Measurements from ENCODE around the gene RALGAPA1. TPM values are rescaled to one million over a fixed set of nuclear protein-coding genes. Genes with fewer than 3 reads are reported as not detected.
"Not testable (repeated sequence)": the region's sequence is repeated elsewhere in the genome, so short reads cannot be mapped to it uniquely, and the experiment has no call there.

Gene RALGAPA1
- total and polyA plus RNA-seq, 2 donors from 2014 or later: 13.3 to 78.7 TPM

DNA sequence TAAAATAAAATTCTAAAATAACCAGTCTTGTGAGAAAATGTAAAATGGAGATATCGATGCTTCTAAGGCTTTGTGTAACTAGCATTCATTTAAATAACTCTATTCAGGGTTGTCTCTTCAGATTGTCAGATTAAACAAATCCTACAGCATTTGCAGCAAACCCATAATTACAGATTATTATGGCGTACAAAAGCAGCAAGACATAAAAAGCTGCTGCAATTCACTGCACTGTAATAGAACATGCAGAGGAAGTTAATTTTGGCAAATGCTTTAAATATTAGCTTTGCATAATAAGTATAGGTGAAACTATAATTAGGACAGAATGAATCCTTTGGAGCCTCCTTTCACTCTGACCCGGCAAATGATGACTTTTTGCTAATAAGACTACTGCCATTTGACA lies 176.8 kb downstream of the RALGAPA1 start:
- H3K4me1 ChIP-seq (ENCODE audit: control insufficient read depth in 2 of 3, insufficient read depth in 2 of 3, low read depth in 1 of 3, low read length in 3 of 3): no peaks in the 10 kb centered on the region
- intact Hi-C loops (cut with DNase I): no loop called here
- H3K9me3 ChIP-seq (ENCODE audit: control insufficient read depth in 2 of 3, insufficient read depth in 1 of 3, low read length in 3 of 3): no peaks in the 10 kb centered on the region
- H3K4me3 ChIP-seq (ENCODE audit: low read length in 3 of 3): no peak overlapping the region
- no peaks in the 10 kb centered on the region for H3K27me3 ChIP-seq (ENCODE audit: control insufficient read depth, insufficient read depth, low read length)
- DNase-seq (no peak), FAIRE-seq (no peak)
- no peaks in the 10 kb centered on the region for H3K36me3 ChIP-seq (ENCODE audit: control insufficient read depth in 2 of 3, insufficient read depth in 3 of 3, low read length in 3 of 3)
- no peak overlapping the region for H3K27ac ChIP-seq (ENCODE audit: low read depth in 2 of 2, low read length in 2 of 2)
- TF ChIP-seq, protein P1, sequence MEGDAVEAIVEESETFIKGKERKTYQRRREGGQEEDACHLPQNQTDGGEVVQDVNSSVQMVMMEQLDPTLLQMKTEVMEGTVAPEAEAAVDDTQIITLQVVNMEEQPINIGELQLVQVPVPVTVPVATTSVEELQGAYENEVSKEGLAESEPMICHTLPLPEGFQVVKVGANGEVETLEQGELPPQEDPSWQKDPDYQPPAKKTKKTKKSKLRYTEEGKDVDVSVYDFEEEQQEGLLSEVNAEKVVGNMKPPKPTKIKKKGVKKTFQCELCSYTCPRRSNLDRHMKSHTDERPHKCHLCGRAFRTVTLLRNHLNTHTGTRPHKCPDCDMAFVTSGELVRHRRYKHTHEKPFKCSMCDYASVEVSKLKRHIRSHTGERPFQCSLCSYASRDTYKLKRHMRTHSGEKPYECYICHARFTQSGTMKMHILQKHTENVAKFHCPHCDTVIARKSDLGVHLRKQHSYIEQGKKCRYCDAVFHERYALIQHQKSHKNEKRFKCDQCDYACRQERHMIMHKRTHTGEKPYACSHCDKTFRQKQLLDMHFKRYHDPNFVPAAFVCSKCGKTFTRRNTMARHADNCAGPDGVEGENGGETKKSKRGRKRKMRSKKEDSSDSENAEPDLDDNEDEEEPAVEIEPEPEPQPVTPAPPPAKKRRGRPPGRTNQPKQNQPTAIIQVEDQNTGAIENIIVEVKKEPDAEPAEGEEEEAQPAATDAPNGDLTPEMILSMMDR (IDR thresholded peaks at IDR 0.05; ENCODE audit: borderline replicate concordance, extremely low read depth, insufficient read depth): no peak
- H3K9ac ChIP-seq (ENCODE audit: low read length in 3 of 3): no peak overlapping the region

DNA sequence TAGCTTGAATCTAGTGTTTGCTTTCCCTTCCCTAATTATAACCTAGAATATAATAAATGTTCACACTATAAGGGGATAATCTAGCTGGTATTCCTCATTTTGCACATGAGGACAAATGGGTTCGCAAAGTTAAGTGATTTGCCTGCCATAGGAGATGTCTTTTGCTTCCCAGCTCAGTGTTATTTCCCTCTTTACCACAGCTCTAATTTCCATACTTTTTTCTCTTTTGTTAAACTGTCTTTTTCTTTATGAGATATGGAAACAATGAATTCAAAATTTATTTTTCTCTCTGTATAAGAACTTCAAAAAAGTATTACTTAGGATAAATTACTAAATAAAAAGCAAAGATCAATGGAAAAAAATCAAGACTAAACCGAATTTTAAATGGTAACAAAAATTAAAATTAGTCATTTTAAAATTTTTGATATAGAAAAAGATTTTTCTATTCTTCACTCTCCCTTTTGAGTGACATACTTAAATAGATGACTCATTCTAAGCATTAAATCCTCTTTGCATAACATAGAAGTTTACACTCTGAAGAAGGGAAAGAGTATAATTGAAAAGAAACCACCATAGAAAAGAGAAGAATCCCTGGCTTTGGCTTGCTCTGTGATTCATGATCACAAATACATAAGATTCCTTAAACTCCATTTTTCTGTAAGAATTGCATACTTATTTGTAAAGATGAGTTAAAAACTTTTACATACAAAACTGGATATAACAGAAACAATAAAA lies 177.9 kb downstream of the RALGAPA1 start:
- Histone ChIP-seq H3K4me3 (ENCODE audit: low read length in 3 of 3) (no peak overlapping the region), H3K9me3 (ENCODE audit: control insufficient read depth in 2 of 3, insufficient read depth in 1 of 3, low read length in 3 of 3) (no peaks in the 10 kb centered on the region), H3K27ac (ENCODE audit: low read depth in 2 of 2, low read length in 2 of 2) (no peak overlapping the region), H3K9ac (ENCODE audit: low read length in 3 of 3) (no peak overlapping the region), H3K36me3 (ENCODE audit: control insufficient read depth in 2 of 3, insufficient read depth in 3 of 3, low read length in 3 of 3) (no peaks in the 10 kb centered on the region), H3K27me3 (ENCODE audit: control insufficient read depth, insufficient read depth, low read length) (no peaks in the 10 kb centered on the region), H3K4me1 (ENCODE audit: control insufficient read depth in 2 of 3, insufficient read depth in 2 of 3, low read depth in 1 of 3, low read length in 3 of 3) (no peaks in the 10 kb centered on the region)
- intact Hi-C loops (cut with DNase I): no loop called here
- peak; percentile 55 for FAIRE-seq
- DNase-seq: no peak
- TF ChIP-seq, protein P1 (IDR thresholded peaks at IDR 0.05; ENCODE audit: borderline replicate concordance, extremely low read depth, insufficient read depth): no peak

DNA sequence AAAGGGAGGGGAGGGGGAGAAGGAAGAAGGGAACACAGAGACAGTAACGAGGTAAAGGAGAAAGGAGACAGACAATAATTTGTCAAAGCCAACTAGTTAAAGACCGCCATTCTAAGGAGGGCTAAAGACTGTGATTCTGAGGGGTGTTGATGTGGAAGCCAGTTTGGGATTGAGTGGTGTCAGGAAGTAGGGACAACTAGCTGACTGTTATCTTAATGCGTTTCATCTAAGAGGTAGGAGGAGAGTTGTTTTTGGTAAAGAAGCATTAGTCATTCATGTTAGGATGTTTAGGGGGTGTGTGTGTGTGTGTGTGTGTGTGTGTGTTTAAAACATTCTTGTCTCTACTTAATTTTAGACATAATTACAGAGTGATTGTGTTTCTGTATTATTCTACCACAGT lies 180.1 kb downstream of the RALGAPA1 start:
- intact Hi-C loops (cut with DNase I): no loop called here

DNA sequence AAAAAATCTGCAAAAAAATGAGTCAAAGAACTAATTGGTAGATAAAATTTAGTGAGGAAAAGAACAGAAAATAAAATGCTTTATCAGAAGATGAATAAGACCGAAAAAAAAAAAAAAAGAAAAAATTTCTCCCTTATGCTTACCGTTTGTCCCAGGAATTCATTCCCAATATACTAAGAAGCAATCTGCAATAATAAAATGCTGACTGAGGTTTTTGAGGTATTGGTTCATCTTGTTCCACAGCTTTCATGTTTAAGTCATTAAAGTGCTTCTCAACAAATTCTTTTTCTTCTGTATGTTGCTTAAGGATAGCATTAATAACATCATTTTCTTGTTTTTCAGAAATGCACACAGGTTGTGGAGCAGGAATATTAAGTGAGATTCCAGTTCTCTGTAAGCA lies 182.1 kb downstream of the RALGAPA1 start:
- H3K9ac ChIP-seq (ENCODE audit: low read length in 3 of 3); H3K9me3 ChIP-seq (ENCODE audit: control insufficient read depth in 2 of 3, insufficient read depth in 1 of 3, low read length in 3 of 3); H3K27me3 ChIP-seq (ENCODE audit: control insufficient read depth, insufficient read depth, low read length); DNase-seq; FAIRE-seq; H3K4me3 ChIP-seq (ENCODE audit: low read length in 3 of 3); intact Hi-C loops (cut with DNase I); H3K36me3 ChIP-seq (ENCODE audit: control insufficient read depth in 2 of 3, insufficient read depth in 3 of 3, low read length in 3 of 3); H3K4me1 ChIP-seq (ENCODE audit: control insufficient read depth in 2 of 3, insufficient read depth in 2 of 3, low read depth in 1 of 3, low read length in 3 of 3); H3K27ac ChIP-seq (ENCODE audit: low read depth in 2 of 2, low read length in 2 of 2): not testable (repeated sequence)

More for the DNA sequence above, 180.1 kb downstream of the RALGAPA1 start:
- FAIRE-seq (no peak), DNase-seq (no peak)
- Histone ChIP-seq H3K4me3 (ENCODE audit: low read length in 3 of 3) (no peak overlapping the region), H3K27ac (ENCODE audit: low read depth in 2 of 2, low read length in 2 of 2) (no peak overlapping the region), H3K9me3 (ENCODE audit: control insufficient read depth in 2 of 3, insufficient read depth in 1 of 3, low read length in 3 of 3) (no peaks in the 10 kb centered on the region), H3K36me3 (ENCODE audit: control insufficient read depth in 2 of 3, insufficient read depth in 3 of 3, low read length in 3 of 3) (no peaks in the 10 kb centered on the region), H3K4me1 (ENCODE audit: control insufficient read depth in 2 of 3, insufficient read depth in 2 of 3, low read depth in 1 of 3, low read length in 3 of 3) (no peaks in the 10 kb centered on the region), H3K9ac (ENCODE audit: low read length in 3 of 3) (no peak overlapping the region), H3K27me3 (ENCODE audit: control insufficient read depth, insufficient read depth, low read length) (no peaks in the 10 kb centered on the region)
- TF ChIP-seq, protein P1 (IDR thresholded peaks at IDR 0.05; ENCODE audit: borderline replicate concordance, extremely low read depth, insufficient read depth): no peak

DNA sequence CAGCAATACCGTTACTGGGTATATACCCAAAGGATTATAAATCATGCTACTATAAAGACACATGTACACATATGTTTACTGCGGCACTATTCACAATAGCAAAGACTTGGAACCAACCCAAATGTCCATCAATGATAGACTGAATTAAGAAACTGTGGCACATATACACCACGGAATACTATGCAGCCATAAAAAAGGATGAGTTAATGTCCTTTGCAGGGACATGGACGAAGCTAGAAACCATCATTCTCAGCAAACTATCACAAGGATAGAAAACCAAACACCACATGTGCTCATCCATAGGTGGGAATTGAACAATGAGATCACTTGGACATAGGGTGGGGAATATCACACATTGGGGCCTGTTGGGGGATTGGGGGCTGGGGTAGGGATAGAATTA lies 187.1 kb downstream of the RALGAPA1 start:
- H3K4me3 ChIP-seq (ENCODE audit: low read length in 3 of 3); H3K27ac ChIP-seq (ENCODE audit: low read depth in 2 of 2, low read length in 2 of 2); H3K4me1 ChIP-seq (ENCODE audit: control insufficient read depth in 2 of 3, insufficient read depth in 2 of 3, low read depth in 1 of 3, low read length in 3 of 3); H3K36me3 ChIP-seq (ENCODE audit: control insufficient read depth in 2 of 3, insufficient read depth in 3 of 3, low read length in 3 of 3); H3K27me3 ChIP-seq (ENCODE audit: control insufficient read depth, insufficient read depth, low read length); FAIRE-seq; H3K9ac ChIP-seq (ENCODE audit: low read length in 3 of 3); intact Hi-C loops (cut with DNase I); H3K9me3 ChIP-seq (ENCODE audit: control insufficient read depth in 2 of 3, insufficient read depth in 1 of 3, low read length in 3 of 3); DNase-seq: not testable (repeated sequence)

DNA sequence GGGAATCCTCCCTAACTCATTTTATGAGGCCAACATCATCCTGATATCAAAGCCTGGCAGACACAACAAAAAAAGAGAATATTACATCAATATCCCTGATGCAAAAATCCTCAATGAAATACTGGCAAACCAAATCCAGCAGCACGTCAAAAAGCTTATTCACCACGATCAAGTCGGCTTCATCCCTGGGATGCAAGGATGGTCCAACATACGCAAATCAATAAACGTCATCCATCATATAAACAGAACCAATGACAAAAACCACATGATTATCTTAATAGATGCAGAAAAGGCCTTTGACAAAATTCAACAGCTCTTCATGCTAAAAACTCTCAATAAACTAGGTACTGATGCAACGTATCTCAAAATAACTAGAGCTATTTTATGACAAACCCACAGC lies 189.1 kb downstream of the RALGAPA1 start:
- FAIRE-seq; intact Hi-C loops (cut with DNase I): not testable (repeated sequence)

More for the DNA sequence above, 189.1 kb downstream of the RALGAPA1 start:
- not testable (repeated sequence) for H3K36me3 ChIP-seq (ENCODE audit: control insufficient read depth in 2 of 3, insufficient read depth in 3 of 3, low read length in 3 of 3); H3K27me3 ChIP-seq (ENCODE audit: control insufficient read depth, insufficient read depth, low read length); H3K27ac ChIP-seq (ENCODE audit: low read depth in 2 of 2, low read length in 2 of 2); H3K9me3 ChIP-seq (ENCODE audit: control insufficient read depth in 2 of 3, insufficient read depth in 1 of 3, low read length in 3 of 3); H3K9ac ChIP-seq (ENCODE audit: low read length in 3 of 3); H3K4me3 ChIP-seq (ENCODE audit: low read length in 3 of 3); DNase-seq; H3K4me1 ChIP-seq (ENCODE audit: control insufficient read depth in 2 of 3, insufficient read depth in 2 of 3, low read depth in 1 of 3, low read length in 3 of 3)
